ENCODE data around the gene ZDHHC23.

ZDHHC23 gene
- total RNA-seq: 7.2 to 11.4 (median 10.7) reads per million in 4 experiments

GRCh38 chr3:113947372-113948014, at the start of gene ZDHHC23:
Gene ZDHHC23 (plus strand): TSS chr3:113948013. CDS start chr3:113948803, 790 bp downstream.
- DNase-seq: peak; percentile 52

- no peak for DNase-seq
Measured at GRCh38 chr3:113898892-113899291, 48.9 kb upstream of the ZDHHC23 start.

- no peak for DNase-seq
Measured at GRCh38 chr3:113906568-113907140, 41.2 kb upstream of the ZDHHC23 start.

- no peak for DNase-seq
Measured at GRCh38 chr3:113908133-113908532, 39.7 kb upstream of the ZDHHC23 start.

GRCh38 chr3:113910966-113911365, 36.8 kb upstream of the ZDHHC23 start:
- DNase-seq: no peak

- DNase-seq: no peak
Measured at GRCh38 chr3:113912552-113913236, 35.1 kb upstream of the ZDHHC23 start.

- DNase-seq: no peak
Measured at GRCh38 chr3:113914646-113915045, 33.2 kb upstream of the ZDHHC23 start.

- no peak for DNase-seq
Measured at GRCh38 chr3:113927556-113927955, 20.3 kb upstream of the ZDHHC23 start.

- no peak for DNase-seq
Measured at GRCh38 chr3:113946831-113947230, 982 bp upstream of the ZDHHC23 start.

- DNase-seq: peak; percentile 21
Measured at GRCh38 chr3:113948015-113948917, 453 bp downstream of the ZDHHC23 start.

GRCh38 chr3:113952921-113953320, 5.1 kb downstream of the ZDHHC23 start:
- no peak for DNase-seq

GRCh38 chr3:113953677-113954076, 5.9 kb downstream of the ZDHHC23 start:
- no peak for DNase-seq

- DNase-seq: no peak
Measured at GRCh38 chr3:113954091-113954685, 6.4 kb downstream of the ZDHHC23 start.

GRCh38 chr3:113963879-113964278, 16.1 kb downstream of the ZDHHC23 start:
- no peak for DNase-seq

GRCh38 chr3:113966172-113966571, 18.4 kb downstream of the ZDHHC23 start:
- no peak for DNase-seq

GRCh38 chr3:113968986-113969385, 21.2 kb downstream of the ZDHHC23 start:
- DNase-seq: no peak

- DNase-seq: no peak
Measured at GRCh38 chr3:113977822-113978221, 30.0 kb downstream of the ZDHHC23 start.

GRCh38 chr3:113979916-113980315, 32.1 kb downstream of the ZDHHC23 start:
- DNase-seq: no peak

- DNase-seq: no peak
Measured at GRCh38 chr3:113981803-113982202, 34.0 kb downstream of the ZDHHC23 start.

- no peak for DNase-seq
Measured at GRCh38 chr3:113983544-113983943, 35.7 kb downstream of the ZDHHC23 start.

GRCh38 chr3:113985541-113985940, 37.7 kb downstream of the ZDHHC23 start:
- DNase-seq: no peak

GRCh38 chr3:114005481-114005880, 57.7 kb downstream of the ZDHHC23 start:
- DNase-seq: no peak
